Thyroid gland (tissue), 4 donors: ENCODE data around the gene GRPEL1. TPM values are rescaled to one million over a fixed set of nuclear protein-coding genes. Genes with fewer than 3 reads are reported as not detected.

Experiments used
- DNase-seq, 2 donors: peaks; one replicate each; pipeline ENCODE4 v3.0.0-alpha.2; 2019
- H3K27ac ChIP-seq, 3 donors: fragments of 200-600 bp; sonication (generic); 1 replicate in 2 of 3; 2 replicates in 1 of 3; pipeline ENCODE4 v1.5.1; 2016 to 2019; ENCODE audit warnings: mild to moderate bottlenecking in 1 of 3, moderate library complexity in 1 of 3
- H3K27me3 ChIP-seq: fragments of 200-600 bp; sonication (generic); one replicate; pipeline ENCODE4 v1.5.1; 2019
- H3K36me3 ChIP-seq, 2 donors: fragments of 200-600 bp; sonication (generic); one replicate each; pipeline ENCODE4 v1.5.1; 2016 to 2019
- H3K4me1 ChIP-seq, 2 donors: fragments of 200-600 bp; sonication (generic); one replicate each; pipeline ENCODE4 v1.5.1; 2017 to 2019
- H3K4me3 ChIP-seq, 3 donors: fragments of 200-600 bp; sonication (generic); replicated peaks in 1 of 3; 1 replicate in 2 of 3; 2 replicates in 1 of 3; pipeline ENCODE4 v1.5.1; 2016; ENCODE audit warnings: mild to moderate bottlenecking in 1 of 3
- H3K9me3 ChIP-seq: fragments of 200-600 bp; sonication (generic); one replicate; pipeline ENCODE4 v1.5.1; 2017
- CTCF ChIP-seq, 6 experiments: fragments of 200-600 bp in 3 of 6; fragments of 450-650 bp in 3 of 6; sonication (generic) in 3 of 6; IDR thresholded peaks; one replicate each; pipeline ENCODE4 v1.5.1; 2016 to 2019; ENCODE audit warnings: antibody characterized with exemption in 6 of 6, mild to moderate bottlenecking in 2 of 6, inconsistent platforms in 1 of 6, moderate library complexity in 1 of 6
- POLR2A ChIP-seq, 2 donors: fragments of 450-650 bp; IDR thresholded peaks; one replicate each; pipeline ENCODE4 v1.6.1; 2017; ENCODE audit warnings: antibody characterized with exemption in 2 of 2, mild to moderate bottlenecking in 2 of 2, moderate library complexity in 1 of 2
- WGBS, 2 donors: methylation state at CpG; one replicate each; pipeline ENCODE4 v1.1.5; 2017; 5-methylcytosine and 5-hydroxymethylcytosine counted together
- intact Hi-C: fragments of 100-400 bp; cut with DNase I; formaldehyde crosslinking; loops from one replicate; pipeline ENCODE4 v1.15.1; 2023
- total RNA-seq, 4 donors: library from RNA; depleted of rRNA; stranded (reverse); fragments of >200 nt; gene quantifications; one replicate each; pipeline ENCODE4 v1.2.3, GENCODE V29; 2016

GRPEL1 gene
- total RNA-seq, 4 donors from 2014 or later, result 13.4 to 21.9 (median 17.5) TPM

DNA sequence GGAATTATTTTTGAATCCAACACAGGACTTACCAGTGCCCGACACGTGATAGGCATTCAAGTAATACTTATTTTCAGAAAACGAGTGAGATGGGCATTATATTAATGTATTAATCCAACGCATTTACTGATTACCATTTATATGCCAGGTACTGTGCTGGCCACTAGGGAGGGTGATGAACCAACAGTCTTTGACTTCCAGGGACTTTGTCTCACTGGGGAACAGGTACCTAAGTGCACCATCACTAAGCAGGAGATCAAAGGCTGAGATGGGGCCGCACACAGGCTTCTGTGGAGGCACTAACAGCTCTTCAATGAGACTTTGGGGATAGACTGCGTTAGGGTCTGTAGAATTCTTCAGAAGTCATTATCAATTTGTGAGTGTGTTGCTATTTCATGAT is 30.4 kb downstream of the GRPEL1 start:
- Histone ChIP-seq H3K27ac (no peak overlapping the region), H3K36me3 (peaks cover 0 to under 1% of the 10 kb centered on the region in 2 donors), H3K9me3 (no peaks in the 10 kb centered on the region), H3K4me3 (no peak overlapping the region), H3K4me1 (peaks cover 6% of the 10 kb centered on the region in 2 donors), H3K27me3 (no peaks in the 10 kb centered on the region)
- DNase-seq, result no peak
- 63 to 75% methylated on average over 6 of the region's 6 CpGs for WGBS, 2 donors
- intact Hi-C loops, result no loop called here
- TF ChIP-seq POLR2A (IDR thresholded peaks at IDR 0.05) (no peak), CTCF (IDR thresholded peaks at IDR 0.05) (no peak)

DNA sequence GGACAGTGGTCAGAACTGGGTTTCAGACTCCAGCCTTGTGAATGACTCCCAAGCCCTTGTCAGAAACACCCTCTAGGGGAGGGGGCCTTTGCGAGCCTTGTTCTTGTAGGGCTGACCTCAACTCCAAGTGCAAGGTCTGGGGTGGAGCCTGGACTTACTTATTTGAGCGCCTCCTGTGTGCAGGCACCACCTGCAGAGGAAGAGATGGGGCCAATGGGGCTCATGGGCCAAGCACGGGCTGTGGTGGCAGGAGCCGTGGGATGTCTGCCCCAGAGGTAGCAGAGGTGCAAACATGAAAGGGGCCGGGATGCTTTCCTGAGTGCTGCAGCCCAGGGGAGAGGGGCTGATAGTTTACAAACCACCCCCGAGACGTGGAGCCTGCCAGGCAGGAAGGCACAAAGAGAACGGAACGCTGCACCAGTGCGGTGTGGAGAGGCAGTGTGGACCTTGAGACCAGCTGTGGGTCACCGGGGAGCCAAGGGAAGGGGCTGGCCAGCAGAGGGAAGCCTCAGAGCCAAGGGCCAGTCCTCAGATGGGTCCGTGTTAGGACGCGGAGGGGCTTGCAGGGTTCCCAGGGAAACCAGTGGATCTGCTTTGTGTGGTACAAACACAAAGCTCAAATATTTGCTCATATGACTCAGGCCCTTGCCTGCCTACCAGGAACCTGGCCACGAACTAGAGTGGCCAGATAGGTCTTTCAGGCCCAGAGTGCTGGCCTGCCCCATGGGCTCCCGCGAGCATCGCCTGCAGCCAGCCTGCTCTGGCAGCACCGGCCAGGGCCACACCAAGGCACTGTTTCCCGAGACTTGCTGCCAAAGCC is 33.4 kb downstream of the GRPEL1 start:
- Histone ChIP-seq H3K27ac (no peak overlapping the region), H3K9me3 (no peaks in the 10 kb centered on the region), H3K27me3 (no peaks in the 10 kb centered on the region), H3K4me1 (no peaks in the 10 kb centered on the region), H3K4me3 (no peak overlapping the region), H3K36me3 (peaks cover 16 to 21% of the 10 kb centered on the region in 2 donors)
- no peak for DNase-seq
- TF ChIP-seq CTCF (IDR thresholded peaks at IDR 0.05) (no peak), POLR2A (IDR thresholded peaks at IDR 0.05) (no peak)
- 76 to 86% methylated on average over 16 to 18 of the region's 20 CpGs for WGBS, 2 donors
- intact Hi-C loops, result loop anchor here (5.0 kb wide), 1 partner anchor 38 kb away; no protein-coding TSS in a partner anchor

- Histone ChIP-seq H3K27ac (no peak overlapping the region), H3K4me1 (no peaks in the 10 kb centered on the region), H3K9me3 (no peaks in the 10 kb centered on the region), H3K4me3 (no peak overlapping the region), H3K36me3 (peaks cover 16 to 21% of the 10 kb centered on the region in 2 donors), H3K27me3 (no peaks in the 10 kb centered on the region)
- DNase-seq, result no peak
- intact Hi-C loops, result loop anchor here (5.0 kb wide), 1 partner anchor 40 kb away; no protein-coding TSS in a partner anchor
- 83 to 89% methylated on average over 6 to 7 of the region's 8 CpGs for WGBS, 2 donors
- TF ChIP-seq POLR2A (IDR thresholded peaks at IDR 0.05) (no peak), CTCF (IDR thresholded peaks at IDR 0.05) (no peak)
These were observed 35.3 kb downstream of the GRPEL1 start for GRCh38 chr4:7032596-7032995.

- Histone ChIP-seq H3K4me3 (no peak overlapping the region), H3K27ac (no peak overlapping the region), H3K27me3 (no peaks in the 10 kb centered on the region), H3K4me1 (no peaks in the 10 kb centered on the region), H3K9me3 (no peaks in the 10 kb centered on the region), H3K36me3 (peaks cover 16 to 21% of the 10 kb centered on the region in 2 donors)
- 86 to 88% methylated on average over 35 of the region's 35 CpGs for WGBS, 2 donors
- DNase-seq, result no peak
- intact Hi-C loops, result loop anchor here (5.0 kb wide), 1 partner anchor 40 kb away; no protein-coding TSS in a partner anchor
- TF ChIP-seq CTCF (IDR thresholded peaks at IDR 0.05), result no peak
- no peak for TF ChIP-seq POLR2A (IDR thresholded peaks at IDR 0.05)
These were observed 36.1 kb downstream of the GRPEL1 start for GRCh38 chr4:7031558-7032449.
